Thyroid gland (tissue), 4 donors: Measurements from ENCODE around the gene PEX14. TPM values are rescaled to one million over a fixed set of nuclear protein-coding genes. Genes with fewer than 3 reads are reported as not detected.

Source experiments
- DNase-seq, 2 donors: peaks; one replicate each; pipeline ENCODE4 v3.0.0-alpha.2; 2019
- H3K27ac ChIP-seq, 3 donors: fragments of 200-600 bp; sonication (generic); 1 replicate in 2 of 3; 2 replicates in 1 of 3; pipeline ENCODE4 v1.5.1; 2016 to 2019; ENCODE audit warnings: mild to moderate bottlenecking in 1 of 3, moderate library complexity in 1 of 3
- H3K27me3 ChIP-seq: fragments of 200-600 bp; sonication (generic); one replicate; pipeline ENCODE4 v1.5.1; 2019
- H3K36me3 ChIP-seq, 2 donors: fragments of 200-600 bp; sonication (generic); one replicate each; pipeline ENCODE4 v1.5.1; 2016 to 2019
- H3K4me1 ChIP-seq, 2 donors: fragments of 200-600 bp; sonication (generic); one replicate each; pipeline ENCODE4 v1.5.1; 2017 to 2019
- H3K4me3 ChIP-seq, 3 donors: fragments of 200-600 bp; sonication (generic); replicated peaks in 1 of 3; 1 replicate in 2 of 3; 2 replicates in 1 of 3; pipeline ENCODE4 v1.5.1; 2016; ENCODE audit warnings: mild to moderate bottlenecking in 1 of 3
- H3K9me3 ChIP-seq: fragments of 200-600 bp; sonication (generic); one replicate; pipeline ENCODE4 v1.5.1; 2017
- POLR2A ChIP-seq, 2 donors: fragments of 450-650 bp; IDR thresholded peaks; one replicate each; pipeline ENCODE4 v1.6.1; 2017; ENCODE audit warnings: antibody characterized with exemption in 2 of 2, mild to moderate bottlenecking in 2 of 2, moderate library complexity in 1 of 2
- WGBS, 2 donors: methylation state at CpG; one replicate each; pipeline ENCODE4 v1.1.5; 2017; 5-methylcytosine and 5-hydroxymethylcytosine counted together
- intact Hi-C: fragments of 100-400 bp; cut with DNase I; formaldehyde crosslinking; loops from one replicate; pipeline ENCODE4 v1.15.1; 2023
- total RNA-seq, 4 donors: library from RNA; depleted of rRNA; stranded (reverse); fragments of >200 nt; gene quantifications; one replicate each; pipeline ENCODE4 v1.2.3, GENCODE V29; 2016
- TF ChIP-seq, protein P1 (sequence below), 6 experiments: fragments of 200-600 bp in 3 of 6; fragments of 450-650 bp in 3 of 6; sonication (generic) in 3 of 6; IDR thresholded peaks; one replicate each; pipeline ENCODE4 v1.5.1; 2016 to 2019; ENCODE audit warnings: antibody characterized with exemption in 6 of 6, mild to moderate bottlenecking in 2 of 6, inconsistent platforms in 1 of 6, moderate library complexity in 1 of 6

The PEX14 gene
- total RNA-seq, 4 donors from 2014 or later: 14.0 to 28.4 (median 20.7) TPM

GRCh38 chr1:10459184-10459583 is 15.6 kb upstream of the PEX14 start:
- no peak overlapping the region for H3K4me3 ChIP-seq
- no peaks in the 10 kb centered on the region for H3K9me3 ChIP-seq
- H3K36me3 ChIP-seq: peaks cover 21 to 23% of the 10 kb centered on the region in 2 donors
- DNase-seq: no peak
- H3K27me3 ChIP-seq: no peaks in the 10 kb centered on the region
- intact Hi-C loops: no loop called here
- no peak overlapping the region for H3K27ac ChIP-seq
- 73 to 80% methylated on average over 3 of the region's 3 CpGs for WGBS, 2 donors
- TF ChIP-seq, protein P1, sequence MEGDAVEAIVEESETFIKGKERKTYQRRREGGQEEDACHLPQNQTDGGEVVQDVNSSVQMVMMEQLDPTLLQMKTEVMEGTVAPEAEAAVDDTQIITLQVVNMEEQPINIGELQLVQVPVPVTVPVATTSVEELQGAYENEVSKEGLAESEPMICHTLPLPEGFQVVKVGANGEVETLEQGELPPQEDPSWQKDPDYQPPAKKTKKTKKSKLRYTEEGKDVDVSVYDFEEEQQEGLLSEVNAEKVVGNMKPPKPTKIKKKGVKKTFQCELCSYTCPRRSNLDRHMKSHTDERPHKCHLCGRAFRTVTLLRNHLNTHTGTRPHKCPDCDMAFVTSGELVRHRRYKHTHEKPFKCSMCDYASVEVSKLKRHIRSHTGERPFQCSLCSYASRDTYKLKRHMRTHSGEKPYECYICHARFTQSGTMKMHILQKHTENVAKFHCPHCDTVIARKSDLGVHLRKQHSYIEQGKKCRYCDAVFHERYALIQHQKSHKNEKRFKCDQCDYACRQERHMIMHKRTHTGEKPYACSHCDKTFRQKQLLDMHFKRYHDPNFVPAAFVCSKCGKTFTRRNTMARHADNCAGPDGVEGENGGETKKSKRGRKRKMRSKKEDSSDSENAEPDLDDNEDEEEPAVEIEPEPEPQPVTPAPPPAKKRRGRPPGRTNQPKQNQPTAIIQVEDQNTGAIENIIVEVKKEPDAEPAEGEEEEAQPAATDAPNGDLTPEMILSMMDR (IDR thresholded peaks at IDR 0.05): no peak
- TF ChIP-seq POLR2A (IDR thresholded peaks at IDR 0.05): no peak
- H3K4me1 ChIP-seq: no peaks in the 10 kb centered on the region

GRCh38 chr1:10467078-10467477 is 7.7 kb upstream of the PEX14 start:
- WGBS, 2 donors: 97 to 98% methylated on average over 2 of the region's 2 CpGs
- no peak for DNase-seq
- Histone ChIP-seq H3K36me3 (peaks cover 24 to 60% of the 10 kb centered on the region in 2 donors), H3K9me3 (no peaks in the 10 kb centered on the region), H3K4me1 (peaks cover 0 to 8% of the 10 kb centered on the region in 2 donors), H3K4me3 (no peak overlapping the region), H3K27me3 (no peaks in the 10 kb centered on the region), H3K27ac (no peak overlapping the region)
- intact Hi-C loops: no loop called here
- TF ChIP-seq POLR2A (IDR thresholded peaks at IDR 0.05): no peak
- TF ChIP-seq, protein P1 (IDR thresholded peaks at IDR 0.05): no peak

- Histone ChIP-seq H3K36me3 (peaks cover 1 to 33% of the 10 kb centered on the region in 2 donors), H3K4me1 (peaks cover 0 to 8% of the 10 kb centered on the region in 2 donors), H3K4me3 (no peak overlapping the region), H3K27me3 (no peaks in the 10 kb centered on the region), H3K27ac (no peak overlapping the region), H3K9me3 (no peaks in the 10 kb centered on the region)
- intact Hi-C loops: no loop called here
- no peak for TF ChIP-seq POLR2A (IDR thresholded peaks at IDR 0.05)
- no peak for DNase-seq
- 91 to 97% methylated on average over 4 of the region's 4 CpGs for WGBS, 2 donors
Observed at GRCh38 chr1:10470043-10470442, 4.7 kb upstream of the PEX14 start.

DNA sequence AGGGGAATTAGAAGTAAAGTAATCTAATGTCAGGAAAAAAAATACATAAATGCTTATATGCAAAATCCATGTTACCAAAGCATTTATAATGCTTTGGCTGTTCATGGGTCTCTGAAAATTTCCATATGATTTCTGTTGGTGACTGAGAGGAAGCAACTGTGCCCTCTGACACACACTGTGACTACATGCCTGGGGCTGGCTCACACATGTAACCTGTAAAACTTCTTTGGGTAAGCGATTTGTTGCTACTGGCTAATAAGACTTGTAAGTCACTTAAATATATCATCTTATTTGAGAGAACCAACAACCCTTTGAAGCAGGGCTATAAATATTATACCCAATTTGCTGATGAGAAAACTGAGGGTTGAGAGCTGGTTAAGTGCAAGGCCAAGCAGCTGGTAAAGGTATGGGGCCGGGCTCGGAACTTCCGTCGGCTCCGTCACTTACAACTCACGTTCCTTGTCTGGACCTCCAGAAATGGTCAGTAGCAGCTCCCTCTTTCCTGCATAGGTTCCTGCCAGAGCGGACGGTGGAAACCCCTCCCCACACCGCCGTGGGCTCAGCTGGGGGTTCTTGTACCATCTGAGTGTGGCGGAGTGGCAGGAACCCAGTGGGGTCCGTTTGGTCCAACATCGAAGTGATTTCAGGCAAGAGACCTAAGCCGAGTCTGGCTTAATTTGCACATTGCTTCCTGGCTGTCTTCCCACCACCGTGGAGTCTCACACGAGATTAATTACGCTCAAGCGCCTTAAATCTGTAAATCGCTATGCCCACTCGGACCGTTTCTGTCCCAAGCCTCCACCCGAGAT is 3.1 kb upstream of the PEX14 start:
- H3K27ac ChIP-seq: peak overlapping the region in 2 of 3 donors; percentile 20 to 71
- DNase-seq: no peak
- peaks cover 0 to 18% of the 10 kb centered on the region in 2 donors for H3K36me3 ChIP-seq
- WGBS, 2 donors: 6 to 8% methylated on average over 23 of the region's 23 CpGs
- H3K4me1 ChIP-seq: peaks cover 4 to 15% of the 10 kb centered on the region in 2 donors
- peak overlapping the region; percentile 31 to 80 (median 60) for H3K4me3 ChIP-seq
- no peak for TF ChIP-seq POLR2A (IDR thresholded peaks at IDR 0.05)
- TF ChIP-seq, protein P1 (IDR thresholded peaks at IDR 0.05): no peak
- H3K9me3 ChIP-seq: no peaks in the 10 kb centered on the region
- intact Hi-C loops: no loop called here
- H3K27me3 ChIP-seq: no peaks in the 10 kb centered on the region

- intact Hi-C loops: no loop called here
- peaks cover 4 to 15% of the 10 kb centered on the region in 2 donors for H3K4me1 ChIP-seq
Observed at GRCh38 chr1:10472220-10473144, 2.3 kb upstream of the PEX14 start, which contains the start of gene DFFA. Gene DFFA, minus strand, starts transcription at chr1:10472529. Its CDS starts 71 bp downstream, at chr1:10472458.

More at GRCh38 chr1:10472220-10473144, 2.3 kb upstream of the PEX14 start, which contains the start of gene DFFA:
- H3K36me3 ChIP-seq: peaks cover 0 to 15% of the 10 kb centered on the region in 2 donors
- peak; percentile 93 to 94 for DNase-seq
- 4 to 6% methylated on average over 31 to 32 of the region's 59 CpGs for WGBS, 2 donors
- H3K4me3 ChIP-seq: peak within 1 kb of the TSS; percentile 31 to 80 (median 60)
- H3K9me3 ChIP-seq: no peaks in the 10 kb centered on the region
- peak within 1 kb of the TSS in 2 of 3 donors; percentile 20 to 71 for H3K27ac ChIP-seq
- TF ChIP-seq, protein P1 (IDR thresholded peaks at IDR 0.05): peak in 1 of 6 experiments; percentile 4
- TF ChIP-seq POLR2A (IDR thresholded peaks at IDR 0.05): peak in 1 of 2 donors; percentile 69
- no peaks in the 10 kb centered on the region for H3K27me3 ChIP-seq
